ENCODE data around the gene EXOSC7. TPM values are rescaled to one million over a fixed set of nuclear protein-coding genes. Genes with fewer than 3 reads are reported as not detected.
"Not testable (repeated sequence)": the region's sequence is repeated elsewhere in the genome, so short reads cannot be mapped to it uniquely, and the experiment has no call there.

Gene EXOSC7
- polyA plus RNA-seq, 4 donors = 45.4 to 51.1 (median 48.7) TPM

DNA sequence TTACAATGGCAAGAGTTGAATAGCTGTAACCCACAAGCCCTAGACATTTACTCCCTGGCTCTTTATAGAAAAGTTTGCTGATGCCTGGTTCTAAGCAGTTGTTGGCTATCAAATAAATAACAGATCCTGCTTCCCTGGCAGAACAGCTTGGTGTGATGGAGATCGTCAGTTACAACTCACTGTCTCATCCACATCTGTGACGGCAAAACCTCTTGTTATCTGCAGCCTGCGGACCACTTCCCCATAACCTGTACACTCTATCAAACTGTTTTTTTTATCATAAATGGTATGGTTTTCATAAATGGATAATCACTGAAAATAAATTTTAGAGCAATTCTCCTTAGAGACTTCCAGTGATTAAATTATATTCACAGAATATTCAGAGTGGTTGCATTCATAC lies 14.2 kb upstream of the EXOSC7 start:
- no peak for DNase-seq (ENCODE audit: low read depth in 4 of 4, low spot score in 3 of 4)

DNA sequence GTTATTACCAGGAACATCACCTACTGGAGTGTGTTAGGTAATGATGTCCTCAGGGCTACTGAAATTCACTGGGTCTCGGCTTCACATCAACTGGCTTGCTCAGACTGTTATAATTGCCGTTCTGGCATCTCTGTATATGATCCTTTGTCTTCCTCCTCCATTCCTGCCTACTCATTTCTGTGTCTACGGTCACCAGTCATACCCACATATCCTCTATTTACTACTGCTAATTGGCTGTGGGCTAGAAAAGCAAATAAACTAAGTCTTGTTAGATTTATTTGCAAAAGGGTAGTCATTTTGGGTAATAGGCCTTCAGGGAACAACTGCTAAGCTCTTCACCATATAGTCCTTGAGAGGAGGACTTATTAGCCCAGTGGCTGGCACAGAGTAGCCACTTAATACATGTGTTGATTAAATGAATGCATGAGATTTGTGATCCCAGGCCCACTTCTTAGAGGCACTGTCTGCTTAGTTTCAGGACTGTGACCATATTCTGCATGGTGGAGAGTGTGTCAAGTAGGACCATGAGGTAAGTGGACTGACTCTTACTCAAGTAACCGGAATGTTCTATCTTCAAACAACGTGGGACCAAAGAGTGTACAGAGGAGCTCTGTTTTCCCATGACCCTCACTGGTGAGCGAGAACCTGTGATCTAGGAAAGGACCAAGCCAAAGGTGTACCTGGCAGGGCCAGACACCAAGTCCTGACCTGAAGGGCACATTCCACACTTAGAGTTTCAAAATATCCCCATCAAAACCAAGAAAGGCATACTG lies 13.2 kb upstream of the EXOSC7 start:
- no peak for DNase-seq (ENCODE audit: low read depth in 4 of 4, low spot score in 3 of 4)

- DNase-seq (ENCODE audit: low read depth in 4 of 4, low spot score in 3 of 4) = no peak
Observed at GRCh38 chr3:44963571-44964325, 12.3 kb upstream of the EXOSC7 start.

GRCh38 chr3:44965165-44965564 lies 10.9 kb upstream of the EXOSC7 start:
- no peak for DNase-seq (ENCODE audit: low read depth in 4 of 4, low spot score in 3 of 4)

GRCh38 chr3:44966795-44967278 lies 9.2 kb upstream of the EXOSC7 start:
- no peak for DNase-seq (ENCODE audit: low read depth in 4 of 4, low spot score in 3 of 4)

DNA sequence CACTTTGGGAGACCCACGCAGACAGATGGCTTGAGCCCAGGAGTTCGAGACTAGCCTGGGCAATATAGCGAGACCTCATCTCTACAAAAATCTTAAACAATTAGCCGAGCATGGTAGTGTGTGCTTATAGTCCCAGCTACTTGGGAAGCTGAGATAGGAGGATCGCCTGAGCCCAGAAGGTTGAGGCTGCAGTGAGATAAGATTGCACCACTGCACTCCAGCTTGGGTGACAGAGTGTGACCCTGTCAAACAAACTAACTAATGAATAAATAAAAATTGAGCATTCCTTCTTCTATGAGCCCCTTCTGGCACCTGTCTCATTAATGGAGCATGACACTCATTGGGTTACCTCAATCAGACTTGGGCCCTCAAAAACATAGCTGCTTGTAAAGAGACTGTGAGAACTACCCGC lies 7.6 kb upstream of the EXOSC7 start:
- no peak for DNase-seq (ENCODE audit: low read depth in 4 of 4, low spot score in 3 of 4)

DNA sequence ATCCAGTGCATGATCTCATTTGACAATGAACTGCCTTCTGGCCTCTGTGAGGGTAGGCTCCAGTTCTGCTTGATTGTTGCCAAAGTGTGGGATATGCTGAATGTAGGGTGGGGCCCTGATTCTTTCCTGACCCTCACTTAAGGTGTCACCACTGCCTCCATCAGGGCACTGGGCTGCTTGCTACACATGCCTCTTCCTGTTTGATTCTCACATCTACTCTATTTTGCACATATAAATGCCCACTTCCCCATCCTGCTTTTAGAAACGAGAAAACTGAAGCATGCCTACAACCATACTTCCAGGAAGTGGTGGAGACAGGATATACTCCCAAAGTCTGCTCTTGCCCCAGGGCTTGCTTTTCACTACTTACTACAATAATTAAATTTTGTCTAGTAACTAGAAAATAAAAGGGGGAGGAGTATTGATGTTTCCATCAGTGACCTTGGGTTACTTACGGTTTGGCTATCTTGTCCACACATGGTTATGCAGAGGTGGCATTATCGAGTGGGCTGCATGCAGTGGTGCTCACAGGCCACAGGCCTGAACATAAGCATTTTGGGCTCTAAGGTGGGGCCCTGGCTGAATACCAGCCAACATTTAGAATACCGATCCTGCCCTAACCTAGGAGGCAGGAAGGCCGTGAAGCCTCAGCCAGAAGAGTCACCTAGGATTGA lies 6.8 kb upstream of the EXOSC7 start:
- DNase-seq (ENCODE audit: low read depth in 4 of 4, low spot score in 3 of 4) = no peak

DNA sequence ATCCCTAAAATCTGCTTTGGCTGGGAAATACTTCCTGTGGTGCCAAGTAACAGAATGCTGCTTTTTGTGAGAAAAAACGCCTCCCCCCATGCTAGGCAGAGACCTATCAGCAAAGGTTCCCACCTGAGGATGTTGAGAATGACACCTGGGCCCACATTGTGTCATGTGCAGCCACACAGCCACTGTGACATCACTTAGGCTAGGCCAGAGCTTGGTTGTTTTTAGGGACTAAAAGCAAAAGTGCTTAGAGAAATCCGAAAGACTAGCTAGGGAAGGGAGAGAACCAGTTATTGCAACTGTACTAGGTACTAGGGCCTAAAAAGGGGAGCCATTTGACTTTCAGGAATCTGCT lies 6.2 kb upstream of the EXOSC7 start:
- no peak for DNase-seq (ENCODE audit: low read depth in 4 of 4, low spot score in 3 of 4)

GRCh38 chr3:44970926-44971490 lies 5.0 kb upstream of the EXOSC7 start:
- DNase-seq (ENCODE audit: low read depth in 4 of 4, low spot score in 3 of 4) = no peak

- no peak for DNase-seq (ENCODE audit: low read depth in 4 of 4, low spot score in 3 of 4)
Observed at GRCh38 chr3:44974416-44974815, 1.6 kb upstream of the EXOSC7 start.

GRCh38 chr3:44981220-44981619 lies 5.2 kb downstream of the EXOSC7 start:
- DNase-seq (ENCODE audit: low read depth in 4 of 4, low spot score in 3 of 4) = no peak

DNA sequence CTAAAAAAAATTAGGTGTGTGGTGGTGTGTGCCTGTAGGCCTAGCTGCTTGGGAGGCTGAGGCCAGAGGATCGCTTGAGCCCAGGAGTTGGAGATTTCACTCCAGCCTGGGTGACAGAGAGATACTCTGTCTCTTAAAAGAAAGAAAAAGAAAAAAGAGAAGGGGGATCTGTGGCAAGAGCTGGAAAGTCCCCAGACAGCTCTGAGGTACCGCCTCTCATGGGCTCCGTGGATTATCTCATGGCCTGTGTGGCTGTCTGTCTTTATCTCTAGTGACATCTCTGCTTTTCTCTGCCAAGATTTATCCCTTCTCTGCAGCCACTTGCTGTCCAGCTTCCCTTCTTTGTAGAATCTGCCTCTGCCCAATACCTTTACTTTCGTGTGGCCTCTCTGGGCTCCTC lies 5.7 kb downstream of the EXOSC7 start:
- no peak for DNase-seq (ENCODE audit: low read depth in 4 of 4, low spot score in 3 of 4)

DNA sequence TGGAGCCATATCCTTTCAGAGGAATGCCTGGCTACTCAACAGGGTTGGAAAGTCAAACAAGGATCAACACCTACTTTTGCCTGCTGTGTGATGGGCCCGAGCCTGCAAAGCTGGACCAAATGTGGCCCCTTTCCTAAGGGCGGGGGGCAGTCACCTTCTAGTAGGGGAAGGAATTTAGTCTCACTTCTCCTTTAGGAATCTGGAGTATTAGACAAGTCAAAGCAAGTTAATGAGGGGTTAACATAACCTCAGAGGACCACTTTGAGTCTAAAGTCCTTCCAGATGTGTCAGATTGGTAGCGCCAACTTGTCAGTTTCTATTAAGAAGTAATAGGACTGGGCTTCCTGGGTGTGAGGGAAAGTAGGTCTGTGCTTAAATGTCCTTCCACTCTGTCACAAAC lies 6.8 kb downstream of the EXOSC7 start:
- no peak for DNase-seq (ENCODE audit: low read depth in 4 of 4, low spot score in 3 of 4)

DNA sequence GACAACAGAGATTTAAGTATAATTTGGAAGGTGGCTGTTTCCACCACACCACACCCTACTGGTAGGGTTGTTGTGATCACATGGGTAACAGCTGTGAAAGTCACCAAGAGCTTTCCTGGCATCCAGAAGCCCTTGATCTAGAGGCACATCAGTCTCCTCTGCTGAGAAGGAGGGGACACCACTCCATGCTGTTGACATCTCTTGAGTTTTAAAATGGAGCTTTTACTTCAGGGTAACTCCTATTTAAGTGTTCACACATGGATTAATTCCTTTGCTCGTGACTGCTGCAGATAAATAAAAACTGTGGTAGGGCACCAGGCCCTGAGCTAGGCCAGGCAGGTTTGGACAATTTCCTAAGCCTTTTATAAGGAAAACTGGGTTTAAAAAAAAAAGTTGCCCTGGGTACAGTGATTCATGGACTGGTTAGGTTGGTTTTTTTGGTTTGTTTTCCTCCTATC lies 7.5 kb downstream of the EXOSC7 start:
- DNase-seq (ENCODE audit: low read depth in 4 of 4, low spot score in 3 of 4) = no peak

DNA sequence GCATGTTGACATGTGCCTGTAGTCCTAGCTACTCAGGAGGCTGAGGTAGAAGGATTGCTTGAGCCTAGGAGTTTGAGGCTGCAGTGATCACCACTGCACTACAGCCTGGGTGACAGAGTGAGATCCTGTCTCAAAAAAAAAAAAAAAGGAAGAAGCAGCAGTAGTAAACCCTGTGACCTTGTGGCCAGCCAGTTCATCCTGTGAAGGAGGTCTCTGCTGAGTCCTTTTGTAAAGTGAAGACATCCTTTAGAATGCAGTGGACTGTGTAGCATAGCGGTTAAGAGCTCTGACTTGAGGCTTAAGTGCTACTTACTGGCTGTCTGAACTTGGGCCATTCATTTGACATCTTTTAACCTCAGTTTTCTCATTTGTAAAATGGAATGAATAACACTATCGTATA lies 8.3 kb downstream of the EXOSC7 start:
- no peak for DNase-seq (ENCODE audit: low read depth in 4 of 4, low spot score in 3 of 4)

DNA sequence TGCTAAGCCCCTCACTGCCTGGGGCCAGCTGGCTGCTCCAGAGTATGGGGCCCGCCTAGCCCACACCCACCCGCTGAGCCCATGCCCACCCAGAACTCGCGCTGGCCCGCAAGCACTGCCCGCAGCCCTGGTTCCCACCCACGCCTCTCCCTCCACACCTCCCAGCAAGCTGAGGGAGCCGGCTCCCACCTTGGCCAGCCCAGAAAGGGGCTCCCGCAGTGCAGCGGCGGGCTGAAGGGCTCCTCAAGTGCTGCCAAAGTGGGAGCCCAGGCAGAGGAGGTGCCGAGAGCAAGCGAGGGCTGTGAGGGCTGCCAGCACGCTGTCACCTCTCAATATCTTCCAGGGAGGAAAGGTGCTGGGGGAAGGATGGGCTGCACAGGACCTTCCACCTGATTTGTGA lies 10.3 kb downstream of the EXOSC7 start:
- not testable (repeated sequence) for DNase-seq (ENCODE audit: low read depth in 4 of 4, low spot score in 3 of 4)

- no peak for DNase-seq (ENCODE audit: low read depth in 4 of 4, low spot score in 3 of 4)
Observed at GRCh38 chr3:44987332-44987731, 11.3 kb downstream of the EXOSC7 start.

- DNase-seq (ENCODE audit: low read depth in 4 of 4, low spot score in 3 of 4) = no peak
Observed at GRCh38 chr3:44988073-44988472, 12.0 kb downstream of the EXOSC7 start.

DNA sequence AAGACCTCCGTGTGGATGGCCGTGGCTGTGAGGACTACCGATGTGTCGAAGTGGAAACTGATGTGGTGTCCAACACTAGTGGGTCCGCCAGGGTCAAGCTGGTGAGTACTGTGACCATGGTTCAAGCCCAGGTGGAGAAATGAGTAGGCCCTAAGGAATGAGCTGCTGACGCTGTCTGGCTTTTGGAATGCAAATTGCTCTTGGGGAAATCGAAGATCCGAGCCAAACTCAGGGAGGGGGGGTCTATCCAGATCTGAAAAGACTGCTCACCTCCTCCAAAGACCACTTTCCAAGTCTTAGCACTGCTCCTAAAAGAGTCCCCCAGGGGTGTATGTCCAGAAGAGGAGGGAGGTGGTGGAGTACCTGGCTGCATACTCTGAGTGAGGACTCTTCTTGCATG lies 13.1 kb downstream of the EXOSC7 start:
- DNase-seq (ENCODE audit: low read depth in 4 of 4, low spot score in 3 of 4) = no peak

GRCh38 chr3:44989636-44990373 lies 13.8 kb downstream of the EXOSC7 start:
- DNase-seq (ENCODE audit: low read depth in 4 of 4, low spot score in 3 of 4) = no peak

Data from right renal pelvis (tissue), 4 donors.